ENCODE data around the gene MOGAT3. TPM values are rescaled to one million over a fixed set of nuclear protein-coding genes. Genes with fewer than 3 reads are reported as not detected.

Gene MOGAT3
- total RNA-seq, 1 donor from 2014 or later, result not detected

GRCh38 chr7:101220295-101220694 is 19.5 kb upstream of the MOGAT3 start:
- TF ChIP-seq CTCF (conservative IDR thresholded peaks at IDR 0.05), result no peak
- Mint-ChIP-seq H3K9me3 (no peaks in the 10 kb centered on the region), H3K4me1 (peaks cover 23% of the 10 kb centered on the region), H3K4me3 (no peak overlapping the region), H3K36me3 (ENCODE audit: low read depth) (no peaks in the 10 kb centered on the region), H3K27ac (ENCODE audit: unreplicated experiment) (no peak overlapping the region), H3K27me3 (ENCODE audit: low read depth) (no peaks in the 10 kb centered on the region)
- DNase-seq (ENCODE audit: low read depth, low spot score), result no peak

- H3K9me3 Mint-ChIP-seq, result no peaks in the 10 kb centered on the region
- peak overlapping the region; percentile 98 for H3K4me3 Mint-ChIP-seq
- peak overlapping the region; percentile 91 for H3K27ac Mint-ChIP-seq (ENCODE audit: unreplicated experiment)
- H3K36me3 Mint-ChIP-seq (ENCODE audit: low read depth), result no peaks in the 10 kb centered on the region
- peaks cover 23% of the 10 kb centered on the region for H3K4me1 Mint-ChIP-seq
- no peak for TF ChIP-seq CTCF (conservative IDR thresholded peaks at IDR 0.05)
- no peaks in the 10 kb centered on the region for H3K27me3 Mint-ChIP-seq (ENCODE audit: low read depth)
- no peak for DNase-seq (ENCODE audit: low read depth, low spot score)
Observed at GRCh38 chr7:101218236-101219125, 17.6 kb upstream of the MOGAT3 start.

- Mint-ChIP-seq H3K4me1 (peaks cover 23% of the 10 kb centered on the region), H3K27ac (ENCODE audit: unreplicated experiment) (peak within 1 kb of the TSS; percentile 91), H3K4me3 (peak within 1 kb of the TSS; percentile 98), H3K27me3 (ENCODE audit: low read depth) (no peaks in the 10 kb centered on the region), H3K9me3 (no peaks in the 10 kb centered on the region), H3K36me3 (ENCODE audit: low read depth) (no peaks in the 10 kb centered on the region)
- DNase-seq (ENCODE audit: low read depth, low spot score), result peak; percentile 93
- peak; percentile 45 for TF ChIP-seq CTCF (conservative IDR thresholded peaks at IDR 0.05)
Observed at GRCh38 chr7:101217388-101218235, 16.8 kb upstream of the MOGAT3 start, which contains the start of the genes PLOD3 and ZNHIT1. TSS of gene PLOD3 (minus strand) at chr7:101217581. CDS start at chr7:101217274, 307 bp downstream. TSS of gene ZNHIT1 (plus strand) at chr7:101218165. CDS start at chr7:101218196, 31 bp downstream.

GRCh38 chr7:101216860-101217387 is 16.1 kb upstream of the MOGAT3 start:
- TF ChIP-seq CTCF (conservative IDR thresholded peaks at IDR 0.05), result no peak
- DNase-seq (ENCODE audit: low read depth, low spot score), result no peak
- H3K27me3 Mint-ChIP-seq (ENCODE audit: low read depth), result no peaks in the 10 kb centered on the region
- peak overlapping the region; percentile 98 for H3K4me3 Mint-ChIP-seq
- peak overlapping the region; percentile 84 for H3K27ac Mint-ChIP-seq (ENCODE audit: unreplicated experiment)
- no peaks in the 10 kb centered on the region for H3K9me3 Mint-ChIP-seq
- no peaks in the 10 kb centered on the region for H3K36me3 Mint-ChIP-seq (ENCODE audit: low read depth)
- H3K4me1 Mint-ChIP-seq, result peaks cover 23% of the 10 kb centered on the region

All from neural crest cell (in vitro differentiated cells).